Adrenal gland (tissue), 5 donors: ENCODE data around the gene OTULIN.

Experiments
- POLR2A ChIP-seq, 2 donors: fragments of 450-650 bp; IDR thresholded peaks; one replicate each; pipeline ENCODE4 v1.6.1; 2017; ENCODE audit warnings: antibody characterized with exemption in 2 of 2, mild to moderate bottlenecking in 2 of 2, moderate library complexity in 1 of 2
- TF ChIP-seq, protein P1 (sequence below), 6 experiments: fragments of 450-650 bp in 4 of 6; fragments of 200-600 bp in 2 of 6; sonication (generic) in 1 of 6; IDR thresholded peaks; 1 replicate in 5 of 6; 2 replicates in 1 of 6; pipeline versions ENCODE4 v1.5.1 to v1.8.0; 2016 to 2021; ENCODE audit warnings: antibody characterized with exemption in 6 of 6, mild to moderate bottlenecking in 2 of 6, moderate library complexity in 1 of 6
- donor health status: DM: no; HTN: no; CAD: no.

DNA sequence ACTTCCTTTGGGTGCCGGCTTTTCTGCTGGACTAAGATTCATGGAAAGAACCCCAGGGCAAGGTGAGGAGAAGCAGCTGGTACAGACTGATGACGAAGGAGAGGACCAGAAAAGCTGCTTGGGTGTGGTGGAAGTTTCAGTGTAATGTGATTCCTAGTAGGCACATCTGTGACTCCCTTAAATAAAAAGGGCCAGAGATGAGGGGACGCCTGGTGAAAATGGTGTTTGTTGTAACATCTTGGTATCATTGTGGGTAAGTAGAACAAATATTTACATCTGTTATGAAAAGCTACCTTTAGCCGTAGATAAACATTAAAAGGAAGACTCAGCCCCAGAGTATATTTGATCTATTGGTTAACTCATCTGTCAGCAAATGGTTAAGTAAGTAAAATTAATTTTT lies 49.2 kb upstream of the OTULIN start:
- TF ChIP-seq, protein P1, sequence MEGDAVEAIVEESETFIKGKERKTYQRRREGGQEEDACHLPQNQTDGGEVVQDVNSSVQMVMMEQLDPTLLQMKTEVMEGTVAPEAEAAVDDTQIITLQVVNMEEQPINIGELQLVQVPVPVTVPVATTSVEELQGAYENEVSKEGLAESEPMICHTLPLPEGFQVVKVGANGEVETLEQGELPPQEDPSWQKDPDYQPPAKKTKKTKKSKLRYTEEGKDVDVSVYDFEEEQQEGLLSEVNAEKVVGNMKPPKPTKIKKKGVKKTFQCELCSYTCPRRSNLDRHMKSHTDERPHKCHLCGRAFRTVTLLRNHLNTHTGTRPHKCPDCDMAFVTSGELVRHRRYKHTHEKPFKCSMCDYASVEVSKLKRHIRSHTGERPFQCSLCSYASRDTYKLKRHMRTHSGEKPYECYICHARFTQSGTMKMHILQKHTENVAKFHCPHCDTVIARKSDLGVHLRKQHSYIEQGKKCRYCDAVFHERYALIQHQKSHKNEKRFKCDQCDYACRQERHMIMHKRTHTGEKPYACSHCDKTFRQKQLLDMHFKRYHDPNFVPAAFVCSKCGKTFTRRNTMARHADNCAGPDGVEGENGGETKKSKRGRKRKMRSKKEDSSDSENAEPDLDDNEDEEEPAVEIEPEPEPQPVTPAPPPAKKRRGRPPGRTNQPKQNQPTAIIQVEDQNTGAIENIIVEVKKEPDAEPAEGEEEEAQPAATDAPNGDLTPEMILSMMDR (IDR thresholded peaks at IDR 0.05) = no peak
- TF ChIP-seq POLR2A (IDR thresholded peaks at IDR 0.05) = no peak
